Measurements from ENCODE around the gene CD34. TPM values are rescaled to one million over a fixed set of nuclear protein-coding genes. Genes with fewer than 3 reads are reported as not detected.

Gene CD34
- polyA plus RNA-seq, 1 donor from 2014 or later, result not detected

GRCh38 chr1:207883660-207884250 is 27.2 kb downstream of the CD34 start:
- H3K27ac ChIP-seq (ENCODE audit: low read length), result no peak overlapping the region
- no peaks in the 10 kb centered on the region for H3K79me2 ChIP-seq (replicated peaks; ENCODE audit: insufficient read depth, low read length)
- no peaks in the 10 kb centered on the region for H4K20me1 ChIP-seq (ENCODE audit: insufficient read depth)
- H3F3A ChIP-seq (ENCODE audit: insufficient read depth, low read length, poor library complexity, severe bottlenecking), result no peaks in the 10 kb centered on the region
- TF ChIP-seq CTCF (IDR thresholded peaks at IDR 0.05; ENCODE audit: poor library complexity, severe bottlenecking) (no peak), POLR2AphosphoS5 (IDR thresholded peaks at IDR 0.05) (no peak), TAF1 (IDR thresholded peaks at IDR 0.05; ENCODE audit: low read depth) (no peak), MXI1 (conservative IDR thresholded peaks at IDR 0.05; ENCODE audit: poor library complexity, severe bottlenecking) (no peak), REST (IDR thresholded peaks at IDR 0.05; ENCODE audit: borderline replicate concordance) (no peak), RAD21 (conservative IDR thresholded peaks at IDR 0.05) (no peak), EP300 (conservative IDR thresholded peaks at IDR 0.05; ENCODE audit: poor library complexity, severe bottlenecking) (no peak), EZH2 (IDR thresholded peaks at IDR 0.05; ENCODE audit: borderline replicate concordance, insufficient read depth, low read length, poor library complexity, severe bottlenecking) (no peak), SMC3 (conservative IDR thresholded peaks at IDR 0.05; ENCODE audit: poor library complexity) (no peak)
- no peaks in the 10 kb centered on the region for H3K36me3 ChIP-seq (ENCODE audit: insufficient read depth, low read length)
- no peak overlapping the region for H3K9ac ChIP-seq (ENCODE audit: low read length)
- no peaks in the 10 kb centered on the region for H3K27me3 ChIP-seq (ENCODE audit: insufficient read depth, low read depth, low read length)
- no peak overlapping the region for H3K4me2 ChIP-seq (ENCODE audit: low read length)
- no peaks in the 10 kb centered on the region for H3K9me3 ChIP-seq (ENCODE audit: low read length)
- H3K4me3 ChIP-seq (ENCODE audit: low read length), result no peak overlapping the region
- no peak overlapping the region for H2AFZ ChIP-seq (ENCODE audit: low read depth, low read length)
- no peaks in the 10 kb centered on the region for H3K9me2 ChIP-seq (ENCODE audit: insufficient read depth, low read length)

- H3K27me3 ChIP-seq (ENCODE audit: insufficient read depth, low read depth, low read length), result no peaks in the 10 kb centered on the region
- H3K4me2 ChIP-seq (ENCODE audit: low read length), result no peak overlapping the region
- no peak overlapping the region for H3K4me3 ChIP-seq (ENCODE audit: low read length)
- no peak for TF ChIP-seq TAF1 (IDR thresholded peaks at IDR 0.05; ENCODE audit: low read depth)
- no peak for TF ChIP-seq EP300 (conservative IDR thresholded peaks at IDR 0.05; ENCODE audit: poor library complexity, severe bottlenecking)
- no peak for TF ChIP-seq RAD21 (conservative IDR thresholded peaks at IDR 0.05)
- no peak for TF ChIP-seq POLR2AphosphoS5 (IDR thresholded peaks at IDR 0.05)
- no peak for TF ChIP-seq CTCF (IDR thresholded peaks at IDR 0.05; ENCODE audit: poor library complexity, severe bottlenecking)
- no peak for TF ChIP-seq SMC3 (conservative IDR thresholded peaks at IDR 0.05; ENCODE audit: poor library complexity)
- no peak for TF ChIP-seq REST (IDR thresholded peaks at IDR 0.05; ENCODE audit: borderline replicate concordance)
- TF ChIP-seq MXI1 (conservative IDR thresholded peaks at IDR 0.05; ENCODE audit: poor library complexity, severe bottlenecking), result no peak
- no peak for TF ChIP-seq EZH2 (IDR thresholded peaks at IDR 0.05; ENCODE audit: borderline replicate concordance, insufficient read depth, low read length, poor library complexity, severe bottlenecking)
- H3K9ac ChIP-seq (ENCODE audit: low read length), result no peak overlapping the region
- no peaks in the 10 kb centered on the region for H4K20me1 ChIP-seq (ENCODE audit: insufficient read depth)
- H3K9me2 ChIP-seq (ENCODE audit: insufficient read depth, low read length), result no peaks in the 10 kb centered on the region
- H2AFZ ChIP-seq (ENCODE audit: low read depth, low read length), result no peak overlapping the region
- H3K27ac ChIP-seq (ENCODE audit: low read length), result no peak overlapping the region
- no peaks in the 10 kb centered on the region for H3K36me3 ChIP-seq (ENCODE audit: insufficient read depth, low read length)
- no peaks in the 10 kb centered on the region for H3K79me2 ChIP-seq (replicated peaks; ENCODE audit: insufficient read depth, low read length)
- H3F3A ChIP-seq (ENCODE audit: insufficient read depth, low read length, poor library complexity, severe bottlenecking), result no peaks in the 10 kb centered on the region
- no peaks in the 10 kb centered on the region for H3K9me3 ChIP-seq (ENCODE audit: low read length)
These were observed 27.7 kb downstream of the CD34 start for GRCh38 chr1:207883104-207883651.

All from neural cell (in vitro differentiated cells).